LNCaP clone FGC (cell line): ENCODE data around the gene ZFP1.

Experiments used
- DNase-seq: peaks from one replicate; pipeline ENCODE4 v3.0.0-alpha.2; 2011; ENCODE audit warnings: low read depth
- H3K4me3 ChIP-seq: 2 replicates; pipeline ENCODE4 v1.5.1; 2011; ENCODE audit warnings: mild to moderate bottlenecking, low read depth, low read length, control low read depth
- TF ChIP-seq, protein P1 (sequence below): IDR thresholded peaks from 2 replicates; pipeline ENCODE4 v1.5.1; 2012; ENCODE audit warnings: mild to moderate bottlenecking; ENCODE audit not compliant: control insufficient read depth, insufficient read depth; ENCODE audit errors: extremely low read depth

The ZFP1 gene

DNA sequence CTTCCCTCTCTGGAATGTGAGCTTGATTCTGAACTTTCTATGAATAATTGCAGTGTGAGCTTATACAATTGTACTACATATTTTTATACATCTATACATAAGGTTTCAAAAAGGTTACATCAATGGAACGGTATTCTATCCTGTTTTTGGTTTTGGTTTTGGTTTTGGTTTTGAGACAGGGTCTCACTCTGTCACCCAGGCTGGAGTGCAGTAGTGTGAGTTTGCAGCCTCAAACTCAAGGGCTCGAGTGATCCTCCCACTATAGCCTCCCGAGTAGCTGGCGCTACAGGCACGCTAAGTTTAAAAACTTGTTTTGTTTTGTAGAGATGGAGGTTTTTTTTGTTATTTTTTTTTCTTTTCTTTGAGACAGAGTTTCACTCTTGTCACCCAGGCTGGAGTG, 71.5 kb downstream of the ZFP1 start:
- TF ChIP-seq, protein P1, sequence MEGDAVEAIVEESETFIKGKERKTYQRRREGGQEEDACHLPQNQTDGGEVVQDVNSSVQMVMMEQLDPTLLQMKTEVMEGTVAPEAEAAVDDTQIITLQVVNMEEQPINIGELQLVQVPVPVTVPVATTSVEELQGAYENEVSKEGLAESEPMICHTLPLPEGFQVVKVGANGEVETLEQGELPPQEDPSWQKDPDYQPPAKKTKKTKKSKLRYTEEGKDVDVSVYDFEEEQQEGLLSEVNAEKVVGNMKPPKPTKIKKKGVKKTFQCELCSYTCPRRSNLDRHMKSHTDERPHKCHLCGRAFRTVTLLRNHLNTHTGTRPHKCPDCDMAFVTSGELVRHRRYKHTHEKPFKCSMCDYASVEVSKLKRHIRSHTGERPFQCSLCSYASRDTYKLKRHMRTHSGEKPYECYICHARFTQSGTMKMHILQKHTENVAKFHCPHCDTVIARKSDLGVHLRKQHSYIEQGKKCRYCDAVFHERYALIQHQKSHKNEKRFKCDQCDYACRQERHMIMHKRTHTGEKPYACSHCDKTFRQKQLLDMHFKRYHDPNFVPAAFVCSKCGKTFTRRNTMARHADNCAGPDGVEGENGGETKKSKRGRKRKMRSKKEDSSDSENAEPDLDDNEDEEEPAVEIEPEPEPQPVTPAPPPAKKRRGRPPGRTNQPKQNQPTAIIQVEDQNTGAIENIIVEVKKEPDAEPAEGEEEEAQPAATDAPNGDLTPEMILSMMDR: no peak
- DNase-seq: no peak
- H3K4me3 ChIP-seq: no peak overlapping the region
